WERI-Rb-1 (cell line): ENCODE data around the gene C4orf33.

ENCODE experiments used
- DNase-seq: peaks from one replicate; pipeline ENCODE4 v3.0.0-alpha.2; 2020
- H3K27ac ChIP-seq: fragments of 250-450 bp; sonication (Bioruptor Pico); 2 replicates; pipeline ENCODE4 v1.5.1; 2020; ENCODE audit warnings: mild to moderate bottlenecking, moderate library complexity
- H3K27me3 ChIP-seq: fragments of 250-450 bp; sonication (Bioruptor Pico); 2 replicates; pipeline ENCODE4 v1.5.1; 2021; ENCODE audit warnings: mild to moderate bottlenecking, low read depth, moderate library complexity; ENCODE audit not compliant: insufficient read depth, severe bottlenecking
- H3K36me3 ChIP-seq: fragments of 250-450 bp; sonication (Bioruptor Pico); 2 replicates; pipeline ENCODE4 v1.5.1; 2020; ENCODE audit warnings: mild to moderate bottlenecking, moderate library complexity
- H3K4me3 ChIP-seq: 2 replicates; pipeline ENCODE4 v1.5.1; 2011; ENCODE audit warnings: low read depth, mild to moderate bottlenecking, control low read depth, low read length
- H3K9me3 ChIP-seq: fragments of 250-450 bp; sonication (Bioruptor Pico); 2 replicates; pipeline ENCODE4 v1.5.1; 2021; ENCODE audit warnings: mild to moderate bottlenecking, moderate library complexity; ENCODE audit not compliant: severe bottlenecking
- CTCF ChIP-seq: IDR thresholded peaks from 2 replicates; pipeline ENCODE4 v1.5.1; 2011; ENCODE audit warnings: low read depth, mild to moderate bottlenecking, control low read depth, inconsistent platforms, low read length

C4orf33 gene

GRCh38 chr4:129162450-129162849, 66.5 kb downstream of the C4orf33 start:
- Histone ChIP-seq H3K4me3 (no peak overlapping the region), H3K27ac (no peak overlapping the region), H3K36me3 (no peaks in the 10 kb centered on the region), H3K27me3 (no peaks in the 10 kb centered on the region), H3K9me3 (no peaks in the 10 kb centered on the region)
- no peak for DNase-seq
- TF ChIP-seq CTCF = no peak

GRCh38 chr4:129163427-129163826, 67.5 kb downstream of the C4orf33 start:
- H3K9me3 ChIP-seq = no peaks in the 10 kb centered on the region
- no peak for TF ChIP-seq CTCF
- no peaks in the 10 kb centered on the region for H3K36me3 ChIP-seq

GRCh38 chr4:129164243-129164642, 68.3 kb downstream of the C4orf33 start:
- no peak for DNase-seq
- H3K4me3 ChIP-seq = no peak overlapping the region
- no peak for TF ChIP-seq CTCF
- no peaks in the 10 kb centered on the region for H3K9me3 ChIP-seq
- no peaks in the 10 kb centered on the region for H3K36me3 ChIP-seq
- no peaks in the 10 kb centered on the region for H3K27me3 ChIP-seq
- H3K27ac ChIP-seq = no peak overlapping the region

More at GRCh38 chr4:129163427-129163826, 67.5 kb downstream of the C4orf33 start:
- H3K4me3 ChIP-seq = no peak overlapping the region
- DNase-seq = no peak
- no peaks in the 10 kb centered on the region for H3K27me3 ChIP-seq
- no peak overlapping the region for H3K27ac ChIP-seq
